ENCODE data around the gene CLPTM1.

DNA sequence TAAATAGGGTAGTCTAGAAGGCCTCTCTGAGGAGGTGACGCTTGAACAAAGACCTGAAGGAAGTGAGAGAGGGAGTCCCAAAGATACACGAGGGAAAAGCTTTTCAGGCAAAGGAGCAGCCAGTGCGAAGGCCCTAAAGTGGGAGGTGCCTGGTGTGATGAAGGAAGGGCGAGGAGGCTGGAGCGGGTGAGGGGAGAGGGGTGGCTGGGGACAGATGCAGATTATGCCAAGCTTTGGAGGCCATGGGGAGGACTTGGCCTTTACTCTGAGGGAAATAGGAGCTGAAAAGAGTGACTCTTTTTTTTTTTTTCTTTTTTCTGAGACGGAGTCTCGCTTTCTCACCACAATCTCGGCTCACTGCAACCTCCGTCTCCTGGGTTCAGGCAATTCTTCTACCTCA is 2.9 kb downstream of the CLPTM1 start:
- TF ChIP-seq EZH2 (IDR thresholded peaks at IDR 0.05) = no peak
- TF ChIP-seq POLR2AphosphoS5 (IDR thresholded peaks at IDR 0.05; ENCODE audit: borderline replicate concordance, low read depth, low read length) = no peak
- TF ChIP-seq FOXP2 (optimal IDR thresholded peaks at IDR 0.05; ENCODE audit: control extremely low read depth, extremely low read length, insufficient read depth) = no peak
